Kidney epithelial cell (primary cell): Measurements from ENCODE around the gene DYRK1A. TPM values are rescaled to one million over a fixed set of nuclear protein-coding genes. Genes with fewer than 3 reads are reported as not detected.

ENCODE experiments used
- DNase-seq: peaks from one replicate; pipeline ENCODE4 v3.0.0-alpha.2; 2010; ENCODE audit warnings: low read depth
- H3K27me3 ChIP-seq: 2 replicates; pipeline ENCODE4 v1.6.0; 2011; ENCODE audit warnings: low read length; ENCODE audit not compliant: control insufficient read depth, insufficient read depth
- H3K36me3 ChIP-seq: 2 replicates; pipeline ENCODE4 v1.5.1; 2011; ENCODE audit warnings: low read length; ENCODE audit not compliant: control insufficient read depth, insufficient read depth
- H3K4me3 ChIP-seq: 2 replicates; pipeline ENCODE4 v1.5.1; 2011; ENCODE audit warnings: low read depth, mild to moderate bottlenecking, control low read depth, low read length
- total RNA-seq: library from RNA; depleted of rRNA; stranded (reverse); fragments of >200 nt; gene quantifications from 2 replicates; pipeline ENCODE4 v1.2.3, GENCODE V29; 2015
- TF ChIP-seq, protein P1 (sequence below): IDR thresholded peaks from 2 replicates; pipeline ENCODE4 v1.5.1; 2011; ENCODE audit warnings: mild to moderate bottlenecking, moderate library complexity, low read length, control low read depth, inconsistent platforms; ENCODE audit not compliant: insufficient read depth, poor library complexity, severe bottlenecking

Gene DYRK1A
- total RNA-seq, 1 donor from 2014 or later = 53.1 TPM

DNA sequence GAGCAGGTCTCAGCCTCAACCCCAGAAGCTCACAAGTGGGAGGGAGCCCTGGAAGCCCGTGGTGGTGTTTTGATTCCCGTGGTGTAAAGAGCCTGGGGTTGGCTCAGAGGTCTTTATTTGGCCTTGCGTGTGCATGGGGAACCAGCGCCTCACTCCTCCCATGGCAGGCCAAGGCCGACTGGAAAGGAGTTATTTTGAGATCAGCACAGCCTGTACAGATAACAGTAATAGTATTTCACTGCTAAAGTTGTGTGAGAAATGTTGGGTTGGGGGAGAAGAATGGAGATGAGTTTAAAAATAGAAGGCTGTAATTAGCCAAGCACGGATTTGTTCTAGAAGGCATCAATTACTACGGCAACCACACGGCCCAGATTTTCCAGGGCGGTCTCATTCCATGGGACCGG, 186.5 kb downstream of the DYRK1A start:
- TF ChIP-seq, protein P1, sequence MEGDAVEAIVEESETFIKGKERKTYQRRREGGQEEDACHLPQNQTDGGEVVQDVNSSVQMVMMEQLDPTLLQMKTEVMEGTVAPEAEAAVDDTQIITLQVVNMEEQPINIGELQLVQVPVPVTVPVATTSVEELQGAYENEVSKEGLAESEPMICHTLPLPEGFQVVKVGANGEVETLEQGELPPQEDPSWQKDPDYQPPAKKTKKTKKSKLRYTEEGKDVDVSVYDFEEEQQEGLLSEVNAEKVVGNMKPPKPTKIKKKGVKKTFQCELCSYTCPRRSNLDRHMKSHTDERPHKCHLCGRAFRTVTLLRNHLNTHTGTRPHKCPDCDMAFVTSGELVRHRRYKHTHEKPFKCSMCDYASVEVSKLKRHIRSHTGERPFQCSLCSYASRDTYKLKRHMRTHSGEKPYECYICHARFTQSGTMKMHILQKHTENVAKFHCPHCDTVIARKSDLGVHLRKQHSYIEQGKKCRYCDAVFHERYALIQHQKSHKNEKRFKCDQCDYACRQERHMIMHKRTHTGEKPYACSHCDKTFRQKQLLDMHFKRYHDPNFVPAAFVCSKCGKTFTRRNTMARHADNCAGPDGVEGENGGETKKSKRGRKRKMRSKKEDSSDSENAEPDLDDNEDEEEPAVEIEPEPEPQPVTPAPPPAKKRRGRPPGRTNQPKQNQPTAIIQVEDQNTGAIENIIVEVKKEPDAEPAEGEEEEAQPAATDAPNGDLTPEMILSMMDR = no peak
- Histone ChIP-seq H3K4me3 (no peak overlapping the region), H3K36me3 (no peaks in the 10 kb centered on the region), H3K27me3 (peaks cover 15% of the 10 kb centered on the region)
- no peak for DNase-seq

DNA sequence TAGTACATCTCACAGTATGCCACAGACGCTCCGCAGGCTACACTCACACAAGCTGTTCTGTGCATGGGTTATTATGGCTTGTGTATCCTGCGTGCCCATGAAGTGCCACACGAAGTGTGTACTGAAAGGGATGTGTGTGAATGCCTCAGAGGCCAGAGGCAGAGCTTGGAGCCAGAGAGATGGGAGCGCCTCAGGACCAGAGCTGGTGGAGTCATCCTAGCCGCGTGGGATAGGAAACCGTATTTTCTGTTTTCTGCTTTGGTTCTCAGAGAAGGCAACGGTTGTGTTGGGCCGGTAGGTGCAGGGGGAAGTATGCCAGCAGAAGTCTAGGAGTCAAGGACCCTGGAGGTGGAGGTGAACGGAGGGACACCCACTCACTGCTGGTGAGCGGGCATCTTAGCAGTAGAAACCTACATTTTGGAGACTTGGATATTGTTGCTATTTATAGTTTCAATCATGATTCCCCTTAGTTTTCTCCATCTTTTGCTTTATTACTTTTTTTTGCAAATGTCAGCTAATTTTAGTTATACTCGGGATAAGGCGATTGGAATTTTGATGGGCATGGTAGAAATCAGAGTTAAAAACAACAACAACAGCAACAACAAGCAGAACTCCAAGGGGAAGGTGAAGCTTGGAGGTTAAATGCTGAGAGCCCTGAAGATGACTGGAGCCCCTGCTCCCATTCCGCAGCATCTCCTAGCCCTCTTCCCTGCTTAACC, 188.2 kb downstream of the DYRK1A start:
- no peak for DNase-seq
- Histone ChIP-seq H3K4me3 (no peak overlapping the region), H3K27me3 (peaks cover 15% of the 10 kb centered on the region), H3K36me3 (no peaks in the 10 kb centered on the region)
- TF ChIP-seq, protein P1 = no peak

DNA sequence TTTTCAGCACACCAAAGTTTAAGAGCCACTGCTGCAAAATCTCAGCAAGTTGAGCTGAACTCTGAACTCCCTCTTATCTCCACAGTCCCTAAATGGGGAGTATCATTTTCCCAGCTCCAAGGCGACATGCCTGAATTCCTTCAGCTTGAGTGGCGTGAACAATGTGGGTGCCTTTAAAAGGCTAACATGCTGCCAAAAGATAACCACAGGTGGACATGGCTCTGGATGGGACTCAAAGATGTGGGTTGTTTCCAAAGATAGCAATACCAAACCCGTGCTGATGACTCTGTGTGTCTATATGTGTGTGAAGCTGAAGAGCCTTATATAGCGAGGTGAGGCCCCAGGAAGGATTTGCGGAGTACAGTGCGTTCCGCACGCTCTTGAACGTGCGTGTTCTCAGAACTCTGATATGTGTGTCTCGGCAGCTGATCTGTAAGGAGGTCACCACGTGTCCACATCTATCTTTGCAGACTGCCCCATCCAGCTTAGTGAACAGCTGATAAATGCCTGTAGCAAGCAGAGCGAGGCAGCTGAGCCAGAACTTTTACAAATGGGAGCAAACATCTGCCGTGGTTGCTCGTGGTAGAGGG, 189.2 kb downstream of the DYRK1A start:
- no peak overlapping the region for H3K4me3 ChIP-seq
- H3K27me3 ChIP-seq = peaks cover 13% of the 10 kb centered on the region
- H3K36me3 ChIP-seq = no peaks in the 10 kb centered on the region
- no peak for DNase-seq
- TF ChIP-seq, protein P1 = no peak

DNA sequence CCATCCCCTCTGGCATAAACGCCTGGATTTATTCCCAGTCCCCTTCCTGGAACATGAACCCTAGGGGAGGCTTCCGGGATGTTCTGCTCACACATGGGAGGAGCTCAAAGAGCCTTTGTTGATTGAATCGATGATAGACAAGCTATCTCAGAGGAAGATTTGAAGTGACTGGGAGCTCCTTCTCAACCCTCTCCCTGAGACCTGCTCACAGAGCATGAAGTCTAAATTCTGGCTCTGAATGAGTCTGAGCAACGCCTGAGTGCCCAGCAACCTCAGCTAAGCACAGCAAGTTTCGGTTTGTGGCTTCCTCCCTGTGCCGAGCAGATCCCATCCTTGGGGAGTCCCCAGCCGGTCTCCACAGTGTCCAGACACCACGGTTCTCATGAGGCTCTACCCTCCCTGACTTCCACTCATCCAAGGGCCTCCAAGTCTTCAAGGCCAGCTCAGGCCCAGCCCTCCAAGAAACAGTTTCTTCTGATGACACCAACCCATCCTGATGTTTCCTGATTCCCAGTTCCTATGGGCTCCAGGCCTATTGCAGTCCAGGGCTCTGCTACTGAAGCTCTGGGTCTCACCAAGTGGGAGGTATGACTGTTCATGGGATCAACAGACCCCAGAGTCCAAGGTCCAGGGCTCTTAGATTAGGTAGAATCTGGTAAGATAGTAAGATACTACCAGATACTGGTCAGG, 190.8 kb downstream of the DYRK1A start:
- peaks cover 10% of the 10 kb centered on the region for H3K27me3 ChIP-seq
- TF ChIP-seq, protein P1 = no peak
- H3K4me3 ChIP-seq = no peak overlapping the region
- H3K36me3 ChIP-seq = no peaks in the 10 kb centered on the region
- peak; percentile 38 for DNase-seq

DNA sequence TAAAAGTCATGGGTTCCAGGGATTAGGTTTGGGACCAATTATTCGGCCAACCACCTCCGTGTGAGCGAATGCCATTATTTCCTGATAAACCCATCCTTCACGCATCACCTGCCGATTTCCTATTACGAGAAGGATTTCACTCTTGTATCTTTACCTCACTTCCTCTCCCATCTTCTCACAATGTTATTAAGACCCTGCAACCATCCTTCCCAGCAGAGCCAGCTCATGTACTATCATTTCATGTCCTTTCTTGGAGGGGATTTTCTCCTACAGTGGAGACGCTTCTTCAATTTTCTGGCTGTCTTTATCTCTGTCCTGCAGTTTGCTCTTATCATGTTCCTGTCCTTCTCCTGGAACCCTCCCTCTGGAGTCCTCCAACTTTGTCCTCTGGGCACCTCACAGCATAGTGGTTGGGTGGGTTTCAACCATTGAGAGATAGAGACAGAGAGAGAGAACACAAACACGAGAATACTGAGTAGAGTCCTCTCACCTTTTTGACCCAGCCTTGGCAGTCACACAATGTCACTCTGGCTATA, 192.2 kb downstream of the DYRK1A start:
- TF ChIP-seq, protein P1 = no peak
- Histone ChIP-seq H3K27me3 (peaks cover 2% of the 10 kb centered on the region), H3K36me3 (no peaks in the 10 kb centered on the region), H3K4me3 (no peak overlapping the region)
- DNase-seq = no peak
